Measurements from ENCODE around the gene NCOR2. TPM values are rescaled to one million over a fixed set of nuclear protein-coding genes. Genes with fewer than 3 reads are reported as not detected.

The NCOR2 gene
- polyA plus RNA-seq, 6 donors from 2014 or later = 2.4 to 15.8 (median 4.0) TPM

GRCh38 chr12:124527861-124528561 is 39.4 kb downstream of the NCOR2 start:
- peak in 1 of 2 donors; percentile 40 for ATAC-seq (ENCODE audit: low read depth in 2 of 2)
- Mint-ChIP-seq H3K27ac (peak overlapping the region in 3 of 6 donors; percentile 53 to 68 (median 61)), H3K36me3 (peaks cover 0 to 6% of the 10 kb centered on the region in 2 donors), H3K4me1 (peaks cover 23 to 43% (median 37%) of the 10 kb centered on the region in 3 donors), H3K9me3 (no peaks in the 10 kb centered on the region), H3K4me3 (peak overlapping the region in 2 of 8 donors; percentile 29 to 53), H3K27me3 (no peaks in the 10 kb centered on the region)
- no peak for DNase-seq

GRCh38 chr12:124525927-124526692 is 41.3 kb downstream of the NCOR2 start:
- no peaks in the 10 kb centered on the region for H3K27me3 Mint-ChIP-seq
- ATAC-seq (ENCODE audit: low read depth in 2 of 2) (no peak), DNase-seq (no peak)
- peaks cover 32 to 62% (median 53%) of the 10 kb centered on the region in 3 donors for H3K4me1 Mint-ChIP-seq
- no peaks in the 10 kb centered on the region for H3K9me3 Mint-ChIP-seq
- H3K27ac Mint-ChIP-seq = no peak overlapping the region
- H3K36me3 Mint-ChIP-seq = peaks cover 0 to 9% of the 10 kb centered on the region in 2 donors
- no peak overlapping the region for H3K4me3 Mint-ChIP-seq

GRCh38 chr12:124525455-124525854 is 42.0 kb downstream of the NCOR2 start:
- H3K36me3 Mint-ChIP-seq = peaks cover 0 to 9% of the 10 kb centered on the region in 2 donors
- H3K27ac Mint-ChIP-seq = peak overlapping the region in 2 of 6 donors; percentile 30 to 45
- peaks cover 0 to 2% (median 0%) of the 10 kb centered on the region in 3 donors for H3K27me3 Mint-ChIP-seq
- peaks cover 39 to 68% (median 59%) of the 10 kb centered on the region in 3 donors for H3K4me1 Mint-ChIP-seq
- no peaks in the 10 kb centered on the region for H3K9me3 Mint-ChIP-seq
- DNase-seq (no peak), ATAC-seq (ENCODE audit: low read depth in 2 of 2) (no peak)
- no peak overlapping the region for H3K4me3 Mint-ChIP-seq

- Mint-ChIP-seq H3K4me3 (no peak overlapping the region), H3K9me3 (no peaks in the 10 kb centered on the region), H3K27me3 (peaks cover 0 to 8% (median 0%) of the 10 kb centered on the region in 3 donors), H3K36me3 (peaks cover 0 to 3% of the 10 kb centered on the region in 2 donors), H3K27ac (peak overlapping the region in 4 of 6 donors; percentile 22 to 72 (median 38)), H3K4me1 (peaks cover 47 to 71% (median 69%) of the 10 kb centered on the region in 3 donors)
- DNase-seq (no peak), ATAC-seq (ENCODE audit: low read depth in 2 of 2) (no peak)
Measured at GRCh38 chr12:124524231-124524925, 43.0 kb downstream of the NCOR2 start.

GRCh38 chr12:124523071-124523470 is 44.3 kb downstream of the NCOR2 start:
- ATAC-seq (ENCODE audit: low read depth in 2 of 2) (no peak), DNase-seq (no peak)
- Mint-ChIP-seq H3K4me3 (peak overlapping the region in 1 of 8 donors; percentile 51), H3K4me1 (peaks cover 51 to 83% (median 77%) of the 10 kb centered on the region in 3 donors), H3K27me3 (peaks cover 0 to 17% (median 0%) of the 10 kb centered on the region in 3 donors), H3K36me3 (peaks cover 0 to 3% of the 10 kb centered on the region in 2 donors), H3K27ac (peak overlapping the region in 1 of 6 donors; percentile 88), H3K9me3 (no peaks in the 10 kb centered on the region)

GRCh38 chr12:124520907-124521306 is 46.5 kb downstream of the NCOR2 start:
- H3K27ac Mint-ChIP-seq = peak overlapping the region in 4 of 6 donors; percentile 38 to 85 (median 52)
- ATAC-seq (ENCODE audit: low read depth in 2 of 2) (no peak), DNase-seq (no peak)
- H3K36me3 Mint-ChIP-seq = peaks cover 0 to 3% of the 10 kb centered on the region in 2 donors
- no peaks in the 10 kb centered on the region for H3K9me3 Mint-ChIP-seq
- H3K4me1 Mint-ChIP-seq = peaks cover 54 to 75% (median 69%) of the 10 kb centered on the region in 3 donors
- peaks cover 0 to 17% (median 0%) of the 10 kb centered on the region in 3 donors for H3K27me3 Mint-ChIP-seq
- H3K4me3 Mint-ChIP-seq = peak overlapping the region in 4 of 8 donors; percentile 3 to 69 (median 13)

- no peak for ATAC-seq (ENCODE audit: low read depth in 2 of 2)
- H3K4me1 Mint-ChIP-seq = peaks cover 59 to 70% (median 69%) of the 10 kb centered on the region in 3 donors
- no peaks in the 10 kb centered on the region for H3K9me3 Mint-ChIP-seq
- H3K4me3 Mint-ChIP-seq = peak overlapping the region in 4 of 8 donors; percentile 1 to 47 (median 10)
- peak overlapping the region in 4 of 6 donors; percentile 50 to 70 (median 58) for H3K27ac Mint-ChIP-seq
- peaks cover 0 to 3% of the 10 kb centered on the region in 2 donors for H3K36me3 Mint-ChIP-seq
- DNase-seq = no peak
- peaks cover 0 to 17% (median 0%) of the 10 kb centered on the region in 3 donors for H3K27me3 Mint-ChIP-seq
Measured at GRCh38 chr12:124520265-124520701, 47.1 kb downstream of the NCOR2 start.

- Mint-ChIP-seq H3K27me3 (peaks cover 0 to 17% (median 0%) of the 10 kb centered on the region in 3 donors), H3K9me3 (no peaks in the 10 kb centered on the region), H3K4me3 (peak overlapping the region in 1 of 8 donors; percentile 59), H3K4me1 (peaks cover 58 to 64% (median 64%) of the 10 kb centered on the region in 3 donors), H3K36me3 (peaks cover 0 to 3% of the 10 kb centered on the region in 2 donors), H3K27ac (peak overlapping the region in 1 of 6 donors; percentile 50)
- DNase-seq (no peak), ATAC-seq (ENCODE audit: low read depth in 2 of 2) (no peak)
Measured at GRCh38 chr12:124519746-124520145, 47.7 kb downstream of the NCOR2 start.

- Mint-ChIP-seq H3K9me3 (no peaks in the 10 kb centered on the region), H3K36me3 (peaks cover 0 to 3% of the 10 kb centered on the region in 2 donors), H3K27me3 (peaks cover 0 to 17% (median 0%) of the 10 kb centered on the region in 3 donors), H3K4me1 (peaks cover 53 to 63% (median 53%) of the 10 kb centered on the region in 3 donors), H3K4me3 (peak overlapping the region in 6 of 8 donors; percentile 5 to 86 (median 53)), H3K27ac (peak overlapping the region; percentile 69 to 95 (median 81))
- ATAC-seq (ENCODE audit: low read depth in 2 of 2) (no peak), DNase-seq (no peak)
Measured at GRCh38 chr12:124518051-124518932, 49.1 kb downstream of the NCOR2 start.
